Activated naive CD8-positive, alpha-beta T cell treated with anti-CD3 and anti-CD28 coated beads, Interleukin-2, amount 10 ng/mL, durations not matched to agents 7 days and 5 days (primary cell): ENCODE data around the gene KCNMA1. TPM values are rescaled to one million over a fixed set of nuclear protein-coding genes. Genes with fewer than 3 reads are reported as not detected.
A peak's percentile ranks its signal among the peaks of the same experiment; 100 is the strongest.

ENCODE experiments used
- ATAC-seq: fragments of 150-1000 bp; cut with Tn5 transposase; one replicate; pipeline ENCODE4 v1.10.0; 2021; ENCODE audit warnings: low read depth, moderate library complexity
- POLR2A ChIA-PET: fragments of 350-600 bp; sonication (Branson Sonifier 250); formaldehyde crosslinking; loops from one replicate; lab custom pipeline; 2021; ENCODE audit warnings: antibody characterized with exemption; lab: Charles Lee
- DNase-seq: peaks from one replicate; pipeline ENCODE4 v3.0.0; 2021
- H3K27ac Mint-ChIP-seq: one replicate; pipeline ENCODE4 v1.8.0; 2022; ENCODE audit warnings: mild to moderate bottlenecking, mixed read lengths
- H3K27me3 Mint-ChIP-seq: one replicate; pipeline ENCODE4 v1.8.0; 2022; ENCODE audit warnings: mild to moderate bottlenecking, moderate library complexity, mixed read lengths
- H3K36me3 Mint-ChIP-seq: one replicate; pipeline ENCODE4 v1.8.0; 2021; ENCODE audit warnings: mild to moderate bottlenecking, mixed read lengths
- H3K4me1 Mint-ChIP-seq: one replicate; pipeline ENCODE4 v1.8.0; 2021; ENCODE audit warnings: mixed read lengths
- H3K4me3 Mint-ChIP-seq: one replicate; pipeline ENCODE4 v1.8.0; 2022; ENCODE audit warnings: mild to moderate bottlenecking, moderate library complexity, mixed read lengths
- H3K9me3 Mint-ChIP-seq: one replicate; pipeline ENCODE4 v1.8.0; 2021; ENCODE audit warnings: mixed read lengths
- total RNA-seq, 2 experiments: library from RNA; stranded (reverse); gene quantifications; one replicate each; pipeline ENCODE4 v1.2.3, GENCODE V29; 2021

KCNMA1 gene
- total RNA-seq, 2 experiments from 2014 or later: 0.39 to 0.54 TPM

GRCh38 chr10:77180104-77180503, 457.5 kb downstream of the KCNMA1 start:
- Mint-ChIP-seq H3K4me1 (peaks cover 2% of the 10 kb centered on the region), H3K4me3 (no peak overlapping the region), H3K9me3 (no peaks in the 10 kb centered on the region), H3K27me3 (peaks cover 5% of the 10 kb centered on the region), H3K36me3 (no peaks in the 10 kb centered on the region), H3K27ac (no peak overlapping the region)
- DNase-seq (no peak), ATAC-seq (no peak)
- POLR2A ChIA-PET: no interaction called here

DNA sequence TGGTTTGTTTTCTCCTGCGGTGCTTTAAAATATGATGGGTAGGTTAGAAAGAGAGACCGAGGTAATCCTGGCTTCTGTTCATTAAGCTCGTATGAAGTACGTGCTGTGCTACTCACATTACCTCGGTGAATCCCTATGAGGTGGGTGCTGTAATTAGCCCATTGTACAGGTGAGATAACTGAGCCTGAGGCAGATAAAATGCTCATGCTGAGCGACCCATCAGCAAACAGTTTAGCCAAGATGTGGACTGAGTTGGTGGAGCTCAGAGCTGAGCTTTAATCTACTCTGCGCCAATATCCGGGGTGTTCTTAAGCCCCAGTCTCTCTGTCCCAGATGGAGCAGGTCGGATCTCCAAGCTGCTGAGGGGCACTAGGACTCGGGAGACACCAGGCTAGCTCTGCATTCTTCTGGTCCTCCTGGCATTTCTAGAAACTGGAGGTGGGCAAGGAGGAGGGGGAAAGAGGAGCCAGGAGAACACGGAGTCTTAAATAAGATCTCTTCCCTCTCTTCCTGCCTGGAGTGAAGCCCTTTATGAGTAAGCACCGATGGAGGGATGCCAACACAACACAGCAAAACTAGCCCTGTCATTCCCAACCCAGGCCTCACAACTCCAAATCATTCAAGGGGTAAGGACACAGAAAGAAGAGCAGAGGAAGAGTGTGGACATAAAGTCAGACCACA, 458.5 kb downstream of the KCNMA1 start:
- POLR2A ChIA-PET: no interaction called here
- no peak for ATAC-seq

DNA sequence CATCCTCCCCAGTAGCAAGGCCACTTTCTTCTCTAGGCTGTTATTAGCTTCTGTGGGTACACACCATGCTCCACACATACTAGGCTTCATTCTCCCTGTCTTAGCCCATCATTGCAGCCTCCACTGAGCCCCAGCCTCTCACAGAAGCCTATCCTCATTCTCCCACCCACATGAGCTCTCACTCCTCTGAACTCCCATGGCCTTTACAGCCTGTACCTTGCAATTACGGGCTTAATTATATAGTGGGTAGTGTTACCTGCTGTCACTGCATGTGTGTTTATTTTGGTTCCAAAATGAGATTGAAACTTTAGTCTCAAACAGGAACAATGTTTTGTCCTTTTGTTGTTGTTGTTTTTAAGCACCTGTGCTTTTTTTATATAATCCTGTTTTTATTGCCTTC, 460.0 kb downstream of the KCNMA1 start:
- Mint-ChIP-seq H3K27me3 (no peaks in the 10 kb centered on the region), H3K4me1 (peaks cover 2% of the 10 kb centered on the region), H3K36me3 (no peaks in the 10 kb centered on the region), H3K9me3 (no peaks in the 10 kb centered on the region), H3K27ac (no peak overlapping the region), H3K4me3 (no peak overlapping the region)
- POLR2A ChIA-PET: no interaction called here
- ATAC-seq (no peak), DNase-seq (no peak)

More for the DNA sequence above, 458.5 kb downstream of the KCNMA1 start:
- Mint-ChIP-seq H3K4me1 (peaks cover 2% of the 10 kb centered on the region), H3K9me3 (no peaks in the 10 kb centered on the region), H3K4me3 (no peak overlapping the region), H3K27ac (no peak overlapping the region), H3K27me3 (peaks cover 5% of the 10 kb centered on the region), H3K36me3 (no peaks in the 10 kb centered on the region)
- no peak for DNase-seq

GRCh38 chr10:77177161-77177560, 460.4 kb downstream of the KCNMA1 start:
- no peaks in the 10 kb centered on the region for H3K27me3 Mint-ChIP-seq

DNA sequence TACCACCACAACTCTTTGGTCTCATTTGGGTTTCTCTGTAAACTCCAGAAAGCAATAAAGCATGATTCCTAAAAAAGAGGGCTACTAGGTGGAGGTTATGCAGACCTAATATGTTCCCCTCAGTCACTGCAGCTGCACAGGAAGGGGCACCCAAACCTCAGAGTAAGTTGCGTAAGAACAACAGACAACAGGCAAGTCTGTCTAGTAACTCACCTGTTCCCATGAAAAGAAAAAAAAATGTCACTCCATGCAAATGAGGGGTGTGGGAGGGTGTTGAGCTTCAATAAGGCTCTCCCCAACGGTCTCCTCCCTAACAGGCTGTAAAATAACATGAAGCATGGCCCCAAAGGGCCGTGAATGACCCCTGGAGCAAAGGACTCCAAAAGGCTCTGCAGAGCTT, 461.4 kb downstream of the KCNMA1 start:
- DNase-seq (no peak), ATAC-seq (no peak)
- H3K4me1 Mint-ChIP-seq: peaks cover 2% of the 10 kb centered on the region
- peaks cover 2% of the 10 kb centered on the region for H3K27me3 Mint-ChIP-seq
- POLR2A ChIA-PET: no interaction called here
- no peak overlapping the region for H3K27ac Mint-ChIP-seq
- no peaks in the 10 kb centered on the region for H3K36me3 Mint-ChIP-seq
- no peaks in the 10 kb centered on the region for H3K9me3 Mint-ChIP-seq
- H3K4me3 Mint-ChIP-seq: no peak overlapping the region

More at GRCh38 chr10:77177161-77177560, 460.4 kb downstream of the KCNMA1 start:
- Mint-ChIP-seq H3K4me3 (no peak overlapping the region), H3K9me3 (no peaks in the 10 kb centered on the region), H3K27ac (no peak overlapping the region), H3K36me3 (no peaks in the 10 kb centered on the region), H3K4me1 (peaks cover 2% of the 10 kb centered on the region)
- ATAC-seq (no peak), DNase-seq (no peak)
- POLR2A ChIA-PET: no interaction called here

- ATAC-seq (no peak), DNase-seq (no peak)
- H3K27me3 Mint-ChIP-seq: peaks cover 2% of the 10 kb centered on the region
- peaks cover 2% of the 10 kb centered on the region for H3K4me1 Mint-ChIP-seq
- no peak overlapping the region for H3K4me3 Mint-ChIP-seq
- H3K27ac Mint-ChIP-seq: no peak overlapping the region
- H3K9me3 Mint-ChIP-seq: no peaks in the 10 kb centered on the region
- H3K36me3 Mint-ChIP-seq: no peaks in the 10 kb centered on the region
- POLR2A ChIA-PET: no interaction called here
These were observed 461.9 kb downstream of the KCNMA1 start for GRCh38 chr10:77175631-77176222.

DNA sequence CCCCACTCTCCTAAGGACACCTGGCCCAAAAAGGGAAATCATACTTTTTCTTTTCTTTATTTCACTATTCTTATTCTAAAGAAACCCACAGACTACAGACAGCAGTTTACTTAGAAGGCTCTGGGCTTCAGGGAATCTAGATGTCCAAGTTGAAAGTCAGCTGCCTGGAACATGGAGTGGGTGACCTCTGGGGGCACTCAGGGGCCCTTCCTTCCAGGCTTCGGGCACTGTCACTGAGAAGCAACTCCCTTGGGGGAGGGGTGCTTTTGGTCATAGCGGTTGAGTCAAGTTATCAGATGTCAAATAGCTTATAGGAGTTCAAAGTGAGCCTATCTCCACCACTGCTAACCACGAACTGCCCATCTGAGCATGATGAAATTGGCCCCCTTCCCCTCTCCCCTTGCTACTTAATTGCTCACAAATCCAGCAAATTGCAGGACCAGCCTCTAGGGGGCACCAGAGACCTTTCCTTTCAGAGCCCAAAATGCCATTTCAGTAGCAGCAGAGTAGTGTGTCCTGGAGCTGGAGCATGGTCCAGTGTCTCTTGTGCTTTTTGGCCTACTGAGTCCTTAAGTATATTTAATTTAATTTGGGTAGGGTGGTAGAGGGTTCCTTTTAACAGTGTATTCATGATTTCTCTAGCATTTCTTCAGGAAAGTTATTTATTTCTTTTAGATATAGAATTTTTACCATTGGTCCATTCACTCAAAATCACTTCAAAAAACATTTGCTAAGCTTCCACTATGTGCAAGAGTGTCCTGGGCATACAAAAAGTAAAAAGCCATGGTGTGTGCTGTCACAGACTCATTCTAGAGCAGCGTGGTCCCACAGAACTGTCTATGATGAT, 463.8 kb downstream of the KCNMA1 start:
- peak; percentile 59 for DNase-seq
- POLR2A ChIA-PET: no interaction called here
- H3K9me3 Mint-ChIP-seq: no peaks in the 10 kb centered on the region
- H3K4me3 Mint-ChIP-seq: no peak overlapping the region
- peak; percentile 36 for ATAC-seq
- H3K27me3 Mint-ChIP-seq: peaks cover 2% of the 10 kb centered on the region
- H3K27ac Mint-ChIP-seq: no peak overlapping the region
- H3K36me3 Mint-ChIP-seq: no peaks in the 10 kb centered on the region
- peaks cover 2% of the 10 kb centered on the region for H3K4me1 Mint-ChIP-seq

DNA sequence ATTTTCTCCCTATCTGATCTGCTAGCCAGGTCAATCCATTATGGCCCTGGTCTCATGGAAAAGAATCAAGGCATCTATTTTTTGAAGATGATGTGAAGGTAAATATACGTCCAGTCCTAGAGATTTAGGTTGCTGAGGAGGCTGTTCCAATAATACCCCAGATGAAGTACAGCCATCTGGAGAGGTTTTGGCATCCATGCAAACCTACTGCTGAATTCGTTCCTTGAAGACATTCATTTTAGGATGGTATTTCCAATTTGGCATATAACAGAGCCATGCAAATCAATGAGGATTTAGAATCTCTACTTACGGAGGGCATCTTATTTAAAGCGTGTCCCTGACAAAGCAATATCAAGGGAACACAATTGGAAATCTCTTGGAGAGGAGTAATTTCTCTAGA, 465.5 kb downstream of the KCNMA1 start:
- H3K27me3 Mint-ChIP-seq: peaks cover 2% of the 10 kb centered on the region
- H3K36me3 Mint-ChIP-seq: no peaks in the 10 kb centered on the region
- peaks cover 2% of the 10 kb centered on the region for H3K4me1 Mint-ChIP-seq
- no peak for DNase-seq
- no peaks in the 10 kb centered on the region for H3K9me3 Mint-ChIP-seq
- H3K27ac Mint-ChIP-seq: no peak overlapping the region
- POLR2A ChIA-PET: interaction anchor here (0.6 kb wide), 1 partner anchor 27 kb away, joined by 3 read pairs; no protein-coding TSS in a partner anchor
- H3K4me3 Mint-ChIP-seq: no peak overlapping the region
- ATAC-seq: no peak

DNA sequence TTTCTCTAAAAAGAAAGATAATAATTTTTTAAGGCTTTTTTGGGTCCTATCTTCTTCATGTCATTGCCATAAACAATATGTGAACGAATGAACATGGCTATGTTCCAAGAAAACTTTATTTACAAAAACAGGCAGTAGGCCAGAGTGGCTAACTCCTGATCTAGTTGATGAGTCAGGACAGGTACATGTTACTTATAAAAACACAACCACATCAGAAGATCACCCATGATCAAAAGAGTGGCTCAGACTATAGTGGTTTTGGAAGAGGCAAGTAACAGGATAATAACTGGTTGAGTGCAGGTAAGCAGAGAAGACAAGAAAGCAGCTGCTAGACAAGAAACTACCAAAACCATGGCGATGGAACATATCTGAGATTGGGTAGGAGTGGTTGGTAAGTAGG, 468.7 kb downstream of the KCNMA1 start:
- Mint-ChIP-seq H3K4me3 (no peak overlapping the region), H3K27me3 (peaks cover 17% of the 10 kb centered on the region), H3K36me3 (no peaks in the 10 kb centered on the region), H3K27ac (no peak overlapping the region), H3K4me1 (no peaks in the 10 kb centered on the region), H3K9me3 (no peaks in the 10 kb centered on the region)
- POLR2A ChIA-PET: no interaction called here
- no peak for ATAC-seq
- no peak for DNase-seq

DNA sequence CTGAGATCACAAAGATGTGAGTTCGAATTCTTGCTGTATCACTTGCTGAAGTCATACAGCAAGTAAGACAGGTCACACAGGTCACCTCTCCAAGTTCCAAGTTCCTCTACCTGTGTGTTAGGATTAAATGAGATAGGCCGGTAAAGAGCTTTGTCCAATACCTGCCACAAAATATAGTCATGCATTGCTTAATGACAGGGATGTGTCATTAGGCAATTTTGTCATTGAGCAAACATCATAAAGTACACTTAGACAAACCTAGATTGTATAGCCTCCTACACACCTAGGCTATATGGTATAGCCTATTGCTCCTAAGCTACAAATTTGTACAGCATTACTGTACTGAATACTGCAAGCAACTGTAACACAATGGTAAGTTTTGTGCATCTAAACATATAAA, 469.4 kb downstream of the KCNMA1 start:
- POLR2A ChIA-PET: interaction anchor here (0.5 kb wide), 1 partner anchor 1140 kb away, joined by 3 read pairs; no protein-coding TSS in a partner anchor
- Mint-ChIP-seq H3K4me3 (no peak overlapping the region), H3K4me1 (no peaks in the 10 kb centered on the region), H3K27ac (no peak overlapping the region), H3K9me3 (no peaks in the 10 kb centered on the region), H3K36me3 (no peaks in the 10 kb centered on the region), H3K27me3 (peaks cover 24% of the 10 kb centered on the region)
- ATAC-seq (no peak), DNase-seq (no peak)

- H3K36me3 Mint-ChIP-seq: no peaks in the 10 kb centered on the region
- peak overlapping the region; percentile 1 for H3K4me3 Mint-ChIP-seq
- peak; percentile 45 for ATAC-seq
- H3K27ac Mint-ChIP-seq: no peak overlapping the region
- peaks cover 26% of the 10 kb centered on the region for H3K27me3 Mint-ChIP-seq
- DNase-seq: no peak
- H3K9me3 Mint-ChIP-seq: no peaks in the 10 kb centered on the region
- POLR2A ChIA-PET: no interaction called here
- no peaks in the 10 kb centered on the region for H3K4me1 Mint-ChIP-seq
These were observed 472.0 kb downstream of the KCNMA1 start for GRCh38 chr10:77165445-77166208.

- DNase-seq: no peak
- Mint-ChIP-seq H3K4me3 (no peak overlapping the region), H3K9me3 (no peaks in the 10 kb centered on the region), H3K27me3 (peaks cover 27% of the 10 kb centered on the region), H3K36me3 (no peaks in the 10 kb centered on the region), H3K27ac (no peak overlapping the region), H3K4me1 (no peaks in the 10 kb centered on the region)
- POLR2A ChIA-PET: no interaction called here
- no peak for ATAC-seq
These were observed 472.8 kb downstream of the KCNMA1 start for GRCh38 chr10:77164616-77165311.
